Stimulated activated CD4-positive, alpha-beta T cell treated with anti-CD3 and anti-CD28 coated beads, Interleukin-2, amount 100 ng/mL, for 4 hours (primary cell): Measurements from ENCODE around the gene CHAD.
"Not testable (repeated sequence)": the region's sequence is repeated elsewhere in the genome, so short reads cannot be mapped to it uniquely, and the experiment has no call there.

ENCODE experiments used
- DNase-seq: peaks from one replicate; pipeline ENCODE4 v3.0.0-alpha.2; 2020; ENCODE audit warnings: low read depth

Gene CHAD

DNA sequence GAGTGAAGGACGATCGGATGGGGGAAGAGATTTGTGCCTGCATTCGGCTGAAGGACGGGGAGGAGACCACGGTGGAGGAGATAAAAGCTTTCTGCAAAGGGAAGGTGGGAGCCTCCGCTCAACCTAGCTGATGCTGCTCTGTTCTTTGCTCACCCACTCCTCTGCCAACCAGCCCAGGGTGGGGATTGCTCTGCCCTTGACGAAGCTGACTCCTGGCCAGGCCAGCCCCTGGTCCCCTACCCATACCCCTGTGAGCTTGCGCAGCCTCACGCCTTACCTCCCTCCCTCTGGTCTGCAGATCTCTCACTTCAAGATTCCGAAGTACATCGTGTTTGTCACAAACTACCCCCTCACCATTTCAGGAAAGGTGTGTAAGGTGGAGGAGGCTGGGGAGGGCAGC is 5.2 kb upstream of the CHAD start:
- no peak for DNase-seq

GRCh38 chr17:50472761-50473161 is 4.1 kb upstream of the CHAD start:
- not testable (repeated sequence) for DNase-seq

- DNase-seq: no peak
Measured at GRCh38 chr17:50472286-50472685, 3.6 kb upstream of the CHAD start.

DNA sequence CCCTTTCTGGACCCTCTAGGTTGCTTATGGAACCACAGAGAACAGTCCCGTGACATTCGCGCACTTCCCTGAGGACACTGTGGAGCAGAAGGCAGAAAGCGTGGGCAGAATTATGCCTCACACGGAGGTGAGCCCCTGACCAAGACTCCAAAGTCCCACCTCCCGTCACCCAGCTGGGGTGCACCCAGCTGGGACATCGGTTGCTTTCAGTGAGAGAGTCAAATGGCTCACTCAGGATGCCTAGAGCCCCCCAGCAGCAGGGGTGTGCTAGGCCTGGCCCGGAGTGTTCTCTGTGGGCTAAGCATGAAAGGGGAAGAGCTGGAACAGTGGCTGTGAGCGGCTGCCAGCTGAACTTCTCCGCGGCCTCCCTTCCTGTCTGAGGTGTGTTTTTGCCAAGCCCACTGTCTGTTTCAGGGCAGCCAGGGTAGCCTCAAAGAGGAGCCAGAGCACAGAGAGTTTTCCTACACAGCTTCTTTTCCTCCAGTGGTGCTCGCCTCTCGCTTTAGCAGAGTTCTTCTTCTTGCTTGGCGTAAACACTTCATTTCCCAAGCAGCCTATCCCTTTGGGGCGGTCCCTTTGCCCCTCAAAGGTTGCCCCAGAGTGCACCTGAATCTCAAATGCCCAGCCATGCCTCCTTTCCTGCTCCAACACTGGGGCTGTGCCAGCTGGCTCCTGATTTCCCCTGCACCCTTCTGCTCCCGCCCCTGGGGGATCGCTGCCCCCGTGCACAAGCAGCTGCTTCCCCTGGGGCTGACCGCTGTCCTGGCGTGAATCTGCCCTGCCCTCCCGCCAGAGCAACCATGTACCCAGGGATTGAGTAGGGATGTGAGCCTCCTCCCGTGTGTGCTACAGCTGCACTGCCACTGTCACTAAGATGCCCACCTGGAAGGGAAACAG is 2.6 kb upstream of the CHAD start:
- no peak for DNase-seq

GRCh38 chr17:50470426-50470825 is 1.7 kb upstream of the CHAD start:
- DNase-seq: no peak

GRCh38 chr17:50469671-50470305 is 1.1 kb upstream of the CHAD start:
- no peak for DNase-seq

DNA sequence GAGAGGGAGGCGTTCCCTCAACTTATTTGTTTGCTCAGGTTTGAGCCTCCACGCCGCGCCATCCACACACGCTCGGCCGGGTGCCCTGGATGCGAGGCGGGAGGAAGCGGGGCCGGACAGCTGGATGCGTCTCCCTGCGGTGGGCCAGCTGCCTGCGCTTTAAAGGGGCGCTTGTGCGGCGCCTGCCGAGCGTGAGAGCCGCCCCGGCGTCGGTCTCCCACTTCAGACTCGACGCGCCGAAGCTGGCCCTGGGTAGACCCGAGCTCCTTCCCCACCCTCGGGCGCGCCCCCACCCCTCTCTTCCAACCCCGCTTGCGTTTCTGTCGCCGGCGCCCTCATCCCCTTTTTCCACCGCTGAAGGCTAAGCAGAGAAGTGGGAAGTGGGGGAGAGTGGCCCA is 527 bp upstream of the CHAD start:
- DNase-seq: no peak

DNA sequence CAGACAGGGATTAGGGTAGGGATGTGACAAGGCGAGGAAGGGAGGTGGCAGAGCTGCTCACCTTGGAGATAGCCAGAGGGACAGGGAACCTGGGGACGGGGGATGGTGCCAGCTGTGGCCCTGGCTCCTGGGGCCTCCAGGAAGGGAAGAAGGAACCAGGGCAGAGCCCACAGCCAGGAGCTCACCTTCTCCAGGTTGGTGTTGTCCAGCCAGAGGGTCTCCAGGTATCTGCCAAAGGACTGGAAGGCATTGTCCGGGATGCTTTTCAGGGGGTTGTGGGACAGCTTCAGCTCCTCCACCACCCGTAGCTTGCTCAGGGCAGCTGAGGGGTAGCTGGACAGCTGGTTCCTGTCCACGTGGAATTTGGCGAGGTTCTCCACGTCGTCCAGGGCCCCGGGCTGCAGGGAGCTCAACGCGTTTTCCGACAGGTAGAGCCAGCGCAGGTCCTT is 801 bp downstream of the CHAD start:
- no peak for DNase-seq

DNA sequence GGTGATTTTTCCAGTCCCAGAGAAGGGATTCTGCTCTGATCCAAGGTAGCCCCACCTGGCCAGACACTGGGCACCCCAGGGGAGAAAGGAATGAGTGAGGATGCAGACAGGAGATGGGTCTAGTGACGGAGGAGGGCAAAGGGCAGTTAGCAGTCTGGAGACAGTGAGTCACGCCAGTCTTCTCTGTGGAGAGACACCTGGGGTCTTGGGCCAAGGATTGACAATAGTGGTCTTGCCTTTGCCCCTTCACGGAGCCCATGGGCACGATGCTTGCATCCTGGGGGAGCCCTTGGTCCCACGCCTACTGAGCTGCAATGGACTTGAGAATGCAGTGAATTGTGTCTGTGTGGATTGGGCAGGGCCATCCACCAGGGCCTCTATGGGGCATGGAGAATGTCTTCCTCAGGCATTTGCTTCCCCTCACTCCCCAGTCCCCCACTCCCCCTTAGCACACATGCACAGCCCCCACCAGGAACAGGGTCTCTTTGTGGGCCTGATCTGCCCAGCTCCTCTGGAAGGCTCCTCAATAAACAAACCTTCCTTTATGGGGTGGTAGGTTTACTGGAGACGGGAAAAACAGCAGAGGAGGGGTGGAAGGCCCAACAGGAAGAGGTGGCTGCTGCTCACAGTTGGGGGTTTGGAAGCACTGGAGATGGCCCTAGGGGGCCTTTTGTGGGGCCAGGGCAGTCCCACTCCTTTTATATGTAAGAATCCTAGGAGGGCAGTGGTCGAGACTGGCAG is 1.4 kb downstream of the CHAD start:
- DNase-seq: no peak

DNA sequence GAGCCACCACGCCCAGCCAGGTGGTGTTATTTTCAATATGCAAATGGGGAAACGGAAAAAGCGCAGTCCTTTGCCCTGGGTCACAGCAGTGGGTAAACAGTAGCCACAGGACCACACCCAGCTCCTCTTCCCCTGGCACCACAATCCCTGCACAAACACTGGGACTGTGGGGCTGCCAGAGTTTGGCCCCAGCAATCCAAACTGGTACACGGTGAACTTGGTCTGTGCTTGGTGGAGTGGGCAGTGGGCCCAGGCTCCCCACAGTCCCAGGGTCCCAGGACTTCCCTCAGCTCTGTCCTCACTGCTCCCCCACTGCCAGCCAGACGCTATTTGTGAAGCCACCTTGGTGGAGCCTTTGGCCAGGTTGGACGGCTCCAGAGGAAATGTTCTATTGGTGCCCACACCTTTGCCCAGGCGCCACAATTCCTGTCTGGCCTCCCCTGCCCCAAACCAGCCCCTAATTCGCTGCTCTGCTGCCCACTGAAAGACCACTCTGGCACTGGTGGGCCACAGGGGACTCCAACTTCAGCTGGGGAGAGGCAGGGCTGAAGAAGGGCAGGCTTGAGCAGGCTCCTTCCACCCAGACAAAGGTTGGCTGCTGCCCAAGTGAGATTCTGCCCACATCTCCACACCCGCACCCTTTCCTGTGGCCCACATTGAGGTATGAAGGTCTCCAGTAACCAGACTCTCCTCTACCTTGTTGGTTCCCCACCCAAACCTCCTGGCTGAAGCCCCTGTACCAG is 2.1 kb downstream of the CHAD start:
- DNase-seq: no peak

GRCh38 chr17:50465635-50466034 is 3.0 kb downstream of the CHAD start:
- DNase-seq: no peak

GRCh38 chr17:50465171-50465570 is 3.5 kb downstream of the CHAD start:
- DNase-seq: no peak

DNA sequence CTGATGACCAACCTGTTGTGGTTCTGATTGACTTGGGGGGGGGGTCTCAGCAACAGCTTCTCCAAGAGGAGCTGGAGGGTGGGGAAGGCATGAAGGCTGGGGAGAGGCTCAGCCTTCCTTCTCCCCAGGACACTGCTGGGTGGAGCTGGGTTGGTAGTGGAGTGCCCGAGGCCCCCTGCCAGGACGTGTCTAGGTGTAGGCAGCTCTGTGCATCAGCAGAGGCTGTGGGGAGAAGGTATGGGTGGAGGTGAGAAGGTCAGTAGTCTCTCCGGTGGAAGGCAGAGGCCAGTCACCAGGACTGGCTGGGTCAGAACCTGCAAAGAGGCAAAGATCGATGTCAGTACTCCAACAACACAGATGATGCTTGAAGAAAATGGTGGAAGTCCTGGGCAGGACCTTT is 3.9 kb downstream of the CHAD start:
- no peak for DNase-seq

DNA sequence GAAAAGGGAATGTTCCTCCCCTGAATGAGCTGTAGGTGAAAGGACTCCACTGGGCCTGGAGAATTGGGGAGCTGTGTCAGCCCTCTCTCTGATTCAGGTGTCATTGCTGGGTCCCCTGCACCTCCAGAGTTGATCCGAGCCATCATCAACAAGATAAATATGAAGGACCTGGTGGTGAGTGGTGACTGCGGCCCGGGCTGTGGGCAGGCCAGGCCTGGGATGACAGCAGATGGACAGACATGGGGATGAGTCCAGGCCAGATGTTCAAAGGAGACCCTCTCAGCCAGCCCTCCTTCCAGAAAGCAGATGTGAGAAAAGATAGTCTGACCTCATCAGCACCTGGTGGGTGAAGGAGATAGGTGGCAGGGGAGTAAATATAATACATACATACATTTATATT is 4.6 kb downstream of the CHAD start:
- no peak for DNase-seq

DNA sequence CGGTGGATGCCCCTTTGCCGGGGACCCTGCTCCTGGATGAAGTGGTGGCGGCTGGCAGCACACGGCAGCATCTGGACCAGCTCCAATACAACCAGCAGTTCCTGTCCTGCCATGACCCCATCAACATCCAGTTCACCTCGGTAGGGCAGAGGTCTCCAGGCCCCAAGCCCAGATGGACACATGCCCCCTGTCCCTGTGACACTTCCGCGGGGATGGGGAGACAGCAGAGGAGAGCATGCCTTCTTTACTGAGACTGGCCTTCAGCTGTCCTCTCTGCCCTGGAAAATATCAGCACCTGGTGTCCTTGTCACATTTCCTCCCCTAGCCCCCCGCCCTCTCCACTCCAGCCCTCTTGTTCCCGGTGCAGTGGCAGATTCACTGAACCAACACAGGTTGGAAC is 6.2 kb downstream of the CHAD start:
- DNase-seq: no peak

- DNase-seq: no peak
Measured at GRCh38 chr17:50461550-50462132, 7.0 kb downstream of the CHAD start.

- no peak for DNase-seq
Measured at GRCh38 chr17:50460831-50461526, 7.7 kb downstream of the CHAD start.

DNA sequence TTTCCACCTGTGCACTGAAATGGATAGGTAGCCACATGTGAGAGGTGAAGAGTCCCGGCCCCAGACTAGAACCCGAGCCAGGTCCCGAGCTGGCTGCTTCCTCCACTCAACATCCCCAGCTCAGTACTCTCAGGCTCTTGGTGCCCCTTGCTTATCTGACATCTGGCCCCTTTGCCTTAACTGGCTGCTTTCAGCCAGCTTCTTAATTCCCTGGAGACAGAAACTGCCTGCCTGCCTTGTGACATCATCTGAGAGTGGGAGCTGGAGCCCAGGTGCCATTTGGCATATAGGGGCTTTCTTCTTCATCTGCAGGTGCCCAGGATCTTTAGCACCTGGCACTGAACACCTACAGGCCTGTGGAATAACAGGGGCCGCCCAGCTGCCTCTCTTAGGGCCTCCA is 8.9 kb downstream of the CHAD start:
- DNase-seq: no peak

- no peak for DNase-seq
Measured at GRCh38 chr17:50458701-50459676, 9.7 kb downstream of the CHAD start.

- no peak for DNase-seq
Measured at GRCh38 chr17:50458270-50458669, 10.4 kb downstream of the CHAD start.
